ENCODE measurements around the gene NPW.
A peak's percentile ranks its signal among the peaks of the same experiment; 100 is the strongest.

Gene NPW

GRCh38 chr16:2061023-2061422, 41.4 kb downstream of the NPW start:
- Histone ChIP-seq H3K9me3 (ENCODE audit: insufficient read depth, low read length) (no peaks in the 10 kb centered on the region), H3K9ac (ENCODE audit: insufficient read length, low read depth) (peak overlapping the region; percentile 17), H3K4me1 (ENCODE audit: insufficient read depth, insufficient read length) (peaks cover 11% of the 10 kb centered on the region), H3K4me3 (ENCODE audit: insufficient read length, low read depth) (no peak overlapping the region), H3K27me3 (ENCODE audit: insufficient read depth, insufficient read length) (no peaks in the 10 kb centered on the region), H3K36me3 (ENCODE audit: insufficient read depth, insufficient read length, low read length) (peaks cover 83% of the 10 kb centered on the region)
- TF ChIP-seq SUZ12 (IDR thresholded peaks at IDR 0.05; ENCODE audit: extremely low read depth, insufficient read depth, insufficient read length) = no peak
- no peak for DNase-seq (ENCODE audit: low read depth, low spot score)

GRCh38 chr16:2061526-2061925, 41.9 kb downstream of the NPW start:
- Histone ChIP-seq H3K4me1 (ENCODE audit: insufficient read depth, insufficient read length) (peaks cover 11% of the 10 kb centered on the region), H3K27me3 (ENCODE audit: insufficient read depth, insufficient read length) (no peaks in the 10 kb centered on the region), H3K9ac (ENCODE audit: insufficient read length, low read depth) (peak overlapping the region; percentile 42), H3K4me3 (ENCODE audit: insufficient read length, low read depth) (no peak overlapping the region), H3K36me3 (ENCODE audit: insufficient read depth, insufficient read length, low read length) (peaks cover 83% of the 10 kb centered on the region), H3K9me3 (ENCODE audit: insufficient read depth, low read length) (no peaks in the 10 kb centered on the region)
- TF ChIP-seq SUZ12 (IDR thresholded peaks at IDR 0.05; ENCODE audit: extremely low read depth, insufficient read depth, insufficient read length) (no peak), YY1 (IDR thresholded peaks at IDR 0.05; ENCODE audit: insufficient read depth, insufficient read length) (no peak), ZNF274 (IDR thresholded peaks at IDR 0.05; ENCODE audit: low read depth, low read length) (no peak)
- no peak for DNase-seq (ENCODE audit: low read depth, low spot score)

GRCh38 chr16:2062801-2063200, 43.2 kb downstream of the NPW start:
- Histone ChIP-seq H3K4me3 (ENCODE audit: insufficient read length, low read depth) (no peak overlapping the region), H3K9ac (ENCODE audit: insufficient read length, low read depth) (no peak overlapping the region), H3K4me1 (ENCODE audit: insufficient read depth, insufficient read length) (peaks cover 7% of the 10 kb centered on the region), H3K36me3 (ENCODE audit: insufficient read depth, insufficient read length, low read length) (peaks cover 82% of the 10 kb centered on the region), H3K9me3 (ENCODE audit: insufficient read depth, low read length) (no peaks in the 10 kb centered on the region), H3K27me3 (ENCODE audit: insufficient read depth, insufficient read length) (no peaks in the 10 kb centered on the region)
- TF ChIP-seq SUZ12 (IDR thresholded peaks at IDR 0.05; ENCODE audit: extremely low read depth, insufficient read depth, insufficient read length) = no peak
- no peak for TF ChIP-seq ZNF274 (IDR thresholded peaks at IDR 0.05; ENCODE audit: low read depth, low read length)
- TF ChIP-seq YY1 (IDR thresholded peaks at IDR 0.05; ENCODE audit: insufficient read depth, insufficient read length) = no peak
- DNase-seq (ENCODE audit: low read depth, low spot score) = no peak

GRCh38 chr16:2063861-2064260, 44.3 kb downstream of the NPW start:
- no peak for DNase-seq (ENCODE audit: low read depth, low spot score)
- H3K4me3 ChIP-seq (ENCODE audit: insufficient read length, low read depth) = no peak overlapping the region
- peaks cover 79% of the 10 kb centered on the region for H3K36me3 ChIP-seq (ENCODE audit: insufficient read depth, insufficient read length, low read length)
- no peak overlapping the region for H3K9ac ChIP-seq (ENCODE audit: insufficient read length, low read depth)
- no peaks in the 10 kb centered on the region for H3K9me3 ChIP-seq (ENCODE audit: insufficient read depth, low read length)
- TF ChIP-seq ZNF274 (IDR thresholded peaks at IDR 0.05; ENCODE audit: low read depth, low read length) (no peak), YY1 (IDR thresholded peaks at IDR 0.05; ENCODE audit: insufficient read depth, insufficient read length) (no peak), SUZ12 (IDR thresholded peaks at IDR 0.05; ENCODE audit: extremely low read depth, insufficient read depth, insufficient read length) (no peak)
- peaks cover 2% of the 10 kb centered on the region for H3K4me1 ChIP-seq (ENCODE audit: insufficient read depth, insufficient read length)
- no peaks in the 10 kb centered on the region for H3K27me3 ChIP-seq (ENCODE audit: insufficient read depth, insufficient read length)

- no peaks in the 10 kb centered on the region for H3K27me3 ChIP-seq (ENCODE audit: insufficient read depth, insufficient read length)
- H3K9me3 ChIP-seq (ENCODE audit: insufficient read depth, low read length) = no peaks in the 10 kb centered on the region
- TF ChIP-seq SUZ12 (IDR thresholded peaks at IDR 0.05; ENCODE audit: extremely low read depth, insufficient read depth, insufficient read length) (no peak), ZNF274 (IDR thresholded peaks at IDR 0.05; ENCODE audit: low read depth, low read length) (no peak), YY1 (IDR thresholded peaks at IDR 0.05; ENCODE audit: insufficient read depth, insufficient read length) (no peak)
- peaks cover 2% of the 10 kb centered on the region for H3K4me1 ChIP-seq (ENCODE audit: insufficient read depth, insufficient read length)
- H3K4me3 ChIP-seq (ENCODE audit: insufficient read length, low read depth) = no peak overlapping the region
- no peak overlapping the region for H3K9ac ChIP-seq (ENCODE audit: insufficient read length, low read depth)
- DNase-seq (ENCODE audit: low read depth, low spot score) = no peak
- peaks cover 82% of the 10 kb centered on the region for H3K36me3 ChIP-seq (ENCODE audit: insufficient read depth, insufficient read length, low read length)
Measured at GRCh38 chr16:2064368-2064945, 44.9 kb downstream of the NPW start.

- TF ChIP-seq ZNF274 (IDR thresholded peaks at IDR 0.05; ENCODE audit: low read depth, low read length) = no peak
- no peak for TF ChIP-seq SUZ12 (IDR thresholded peaks at IDR 0.05; ENCODE audit: extremely low read depth, insufficient read depth, insufficient read length)
- TF ChIP-seq YY1 (IDR thresholded peaks at IDR 0.05; ENCODE audit: insufficient read depth, insufficient read length) = no peak
- Histone ChIP-seq H3K4me3 (ENCODE audit: insufficient read length, low read depth) (no peak overlapping the region), H3K27me3 (ENCODE audit: insufficient read depth, insufficient read length) (no peaks in the 10 kb centered on the region), H3K9me3 (ENCODE audit: insufficient read depth, low read length) (no peaks in the 10 kb centered on the region), H3K36me3 (ENCODE audit: insufficient read depth, insufficient read length, low read length) (peaks cover 82% of the 10 kb centered on the region), H3K4me1 (ENCODE audit: insufficient read depth, insufficient read length) (no peaks in the 10 kb centered on the region), H3K9ac (ENCODE audit: insufficient read length, low read depth) (no peak overlapping the region)
- DNase-seq (ENCODE audit: low read depth, low spot score) = no peak
Measured at GRCh38 chr16:2066139-2066538, 46.6 kb downstream of the NPW start.
